Fibroblast of skin of scalp (primary cell): ENCODE results near the gene PHF11.

Experiments
- DNase-seq: peaks from one replicate; pipeline ENCODE4 v3.0.0-alpha.2; 2013

PHF11 gene

DNA sequence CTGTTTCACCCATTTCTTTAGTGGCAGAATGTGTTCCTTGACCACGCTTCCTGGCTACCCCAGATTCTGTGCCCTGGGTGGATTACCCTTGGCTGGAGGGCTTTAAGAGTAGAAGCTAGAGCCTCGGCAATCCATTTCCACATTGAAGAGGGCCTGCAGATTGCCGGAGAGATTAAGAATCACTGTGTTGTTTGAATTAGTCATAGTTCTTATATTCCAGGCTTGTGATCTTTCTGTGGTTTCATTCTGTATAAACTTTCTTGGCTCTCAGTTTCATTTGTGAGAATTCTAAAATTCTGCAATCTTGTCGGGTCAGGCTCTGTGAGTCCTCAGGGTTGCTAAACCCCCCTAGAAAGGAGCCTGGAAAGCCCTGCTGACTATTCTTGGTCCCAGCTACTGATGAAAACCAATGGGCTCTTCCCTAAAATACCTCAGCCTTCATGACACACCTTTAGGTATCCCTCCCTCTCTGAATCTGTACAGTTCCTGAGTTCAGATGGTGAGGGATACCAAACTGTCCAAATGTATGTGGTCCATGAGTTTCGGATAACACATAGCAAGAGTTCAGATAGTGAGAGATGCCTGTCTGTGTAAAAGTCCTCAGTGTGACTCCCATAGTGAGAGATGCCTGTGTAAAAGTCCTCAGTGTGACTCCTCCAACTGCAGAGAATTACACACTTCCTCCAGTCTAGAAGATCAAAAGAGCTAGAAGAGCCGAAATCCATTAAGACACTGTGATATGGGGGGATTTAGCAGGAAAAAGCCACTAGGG, 4.3 kb downstream of the PHF11 start:
- DNase-seq = peak; percentile 66

- DNase-seq = peak; percentile 43
These were observed 7.2 kb downstream of the PHF11 start for GRCh38 chr13:49502954-49503353.

DNA sequence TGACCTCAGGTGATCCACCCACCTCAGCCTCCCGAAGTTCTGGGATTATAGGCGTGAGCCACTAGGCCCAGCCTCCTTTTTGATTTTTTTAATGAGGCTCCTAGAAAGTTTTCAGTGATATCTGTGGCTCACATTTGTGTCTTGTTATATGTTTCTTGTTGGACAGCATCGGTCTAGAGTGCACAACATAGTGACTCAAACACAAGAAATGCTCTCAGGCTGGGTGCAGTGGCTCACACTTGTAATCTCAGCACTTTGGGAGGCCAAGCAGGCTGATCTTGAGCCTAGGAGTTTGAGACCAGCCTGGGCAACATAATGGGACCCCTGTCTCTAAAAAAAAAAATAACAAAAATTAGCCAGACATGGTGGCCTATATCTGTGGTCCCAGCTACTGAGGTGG, 8.2 kb downstream of the PHF11 start:
- DNase-seq = no peak

GRCh38 chr13:49512578-49512977, 16.8 kb downstream of the PHF11 start:
- DNase-seq = no peak

DNA sequence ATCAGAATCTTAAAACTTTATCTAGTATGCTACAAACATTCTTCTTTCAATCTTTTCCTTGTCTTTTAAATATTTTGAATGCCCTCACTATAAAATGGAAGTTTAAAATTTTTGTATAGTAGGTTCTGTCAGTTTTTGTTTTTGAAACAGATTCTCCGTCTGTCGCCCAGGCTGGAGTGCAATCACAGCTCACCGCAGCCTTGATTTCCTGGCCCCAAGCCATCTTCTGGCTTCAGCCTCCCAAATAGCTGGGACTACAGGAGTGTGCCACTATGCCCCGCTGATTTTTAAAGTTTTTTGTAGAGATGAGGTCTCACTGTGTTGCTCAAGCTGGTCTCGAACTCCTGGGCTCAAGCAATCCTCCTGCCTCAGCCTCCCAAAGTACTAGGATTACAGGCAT, 20.7 kb downstream of the PHF11 start:
- no peak for DNase-seq

DNA sequence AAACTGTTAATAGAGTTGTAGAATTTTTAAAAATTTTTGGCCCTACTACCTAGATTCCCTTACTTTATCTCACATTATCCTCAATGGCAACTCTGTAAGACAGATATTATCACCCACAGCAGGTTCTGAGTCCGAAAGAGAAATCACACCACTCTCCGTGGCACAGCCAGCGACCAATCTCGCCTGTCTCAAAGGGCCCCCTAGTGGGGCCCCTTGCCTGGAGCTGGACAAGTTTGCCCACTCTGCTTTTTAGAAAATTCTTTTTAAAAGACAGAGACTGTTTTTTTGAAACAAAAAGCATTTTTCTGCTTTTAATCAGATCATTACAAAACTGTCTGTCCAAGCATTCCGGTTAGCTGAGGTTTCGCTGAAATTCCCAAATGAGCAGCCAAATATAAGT, 21.7 kb downstream of the PHF11 start:
- DNase-seq = peak; percentile 24

DNA sequence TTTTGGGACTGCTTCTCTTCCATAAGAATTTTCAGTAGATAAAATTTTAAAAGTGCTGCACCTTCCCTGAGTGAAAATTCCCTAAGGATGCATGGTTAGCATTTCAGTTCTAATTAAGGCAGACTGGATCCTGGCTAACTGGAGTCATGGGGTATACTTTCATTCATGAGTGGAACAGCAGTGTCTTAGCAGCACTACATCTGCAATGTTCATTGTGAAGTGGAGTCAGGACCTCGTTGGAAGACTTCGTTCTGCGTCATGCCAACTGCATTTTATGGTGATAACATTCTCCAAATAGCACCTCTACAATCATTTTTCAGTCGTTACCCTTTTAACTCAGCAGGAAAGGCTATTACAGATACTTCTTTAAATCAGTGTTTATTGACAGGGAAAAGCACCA, 25.5 kb downstream of the PHF11 start:
- DNase-seq = no peak

DNA sequence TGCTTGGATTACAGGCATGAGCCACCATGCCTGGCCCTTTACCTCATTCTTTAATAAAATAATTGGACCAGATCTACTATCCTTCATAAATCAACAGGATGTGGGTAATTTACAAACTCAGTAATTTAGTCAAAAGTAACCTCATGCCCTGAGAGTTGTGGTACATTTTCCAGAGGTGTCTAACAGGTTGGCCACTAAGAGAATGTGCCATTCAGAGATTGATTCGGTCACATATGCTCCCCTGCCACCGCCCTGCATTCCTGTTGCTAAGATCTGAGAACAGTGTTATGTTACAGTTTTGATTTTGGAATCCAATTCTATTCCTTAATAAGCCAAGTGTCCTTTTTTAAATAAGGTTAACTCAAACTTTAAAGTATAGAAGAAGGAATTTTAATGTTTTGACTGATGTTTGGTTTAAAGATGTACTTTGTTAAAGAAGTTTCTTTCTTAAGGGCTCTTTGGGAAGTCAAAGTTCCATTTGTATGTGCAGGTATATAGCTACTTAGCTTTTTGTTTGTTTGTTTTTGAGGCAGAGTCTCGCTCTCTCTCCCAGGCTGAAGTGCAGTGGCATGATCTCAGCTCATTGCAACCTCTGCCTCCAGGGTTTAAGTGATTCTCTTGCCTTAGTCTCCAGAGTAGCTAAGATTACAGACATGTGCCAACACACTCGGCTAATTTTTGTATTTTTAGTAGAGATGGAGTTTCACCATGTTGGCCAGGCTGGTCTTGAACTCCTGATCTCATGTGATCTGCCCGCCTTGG, 29.2 kb downstream of the PHF11 start:
- no peak for DNase-seq

- DNase-seq = no peak
These were observed 31.4 kb downstream of the PHF11 start for GRCh38 chr13:49527123-49527522.

DNA sequence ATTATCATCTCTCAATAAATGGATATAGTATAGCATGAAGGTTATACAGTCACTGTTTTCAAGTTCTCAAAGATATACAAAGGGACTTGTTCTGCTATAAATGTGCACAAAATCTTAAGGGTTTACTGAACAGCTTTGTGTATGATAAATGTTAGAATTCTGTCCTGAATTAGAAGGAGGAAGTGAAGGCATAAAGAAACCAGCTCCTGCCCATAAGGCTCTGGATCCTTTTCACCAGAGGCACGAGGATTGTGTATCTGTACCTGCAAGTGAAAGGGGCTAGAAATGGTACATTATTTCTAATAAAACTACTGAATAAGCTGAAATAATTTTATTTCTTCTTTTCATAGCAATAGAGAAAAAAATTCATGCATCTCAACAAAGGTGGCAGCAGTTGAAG, 32.4 kb downstream of the PHF11 start:
- DNase-seq = no peak

DNA sequence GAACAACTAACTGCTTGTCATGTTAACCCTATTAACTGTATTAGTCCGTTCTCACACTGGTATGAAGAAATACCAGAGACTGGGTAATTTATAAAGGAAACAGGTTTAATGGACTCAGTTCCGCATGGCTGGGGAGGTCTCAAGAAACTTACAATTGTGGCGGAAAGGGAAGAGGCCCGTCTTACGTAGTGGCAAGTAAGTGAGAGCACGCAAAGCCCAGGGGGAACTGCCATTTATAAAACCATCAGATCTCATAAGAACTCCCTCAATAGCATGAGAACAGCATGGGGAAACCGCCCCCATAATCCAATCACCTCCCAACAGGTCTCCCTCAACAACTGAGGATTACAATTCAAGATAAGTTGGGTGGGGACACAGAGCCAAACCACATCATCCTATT, 34.7 kb downstream of the PHF11 start:
- DNase-seq = no peak

DNA sequence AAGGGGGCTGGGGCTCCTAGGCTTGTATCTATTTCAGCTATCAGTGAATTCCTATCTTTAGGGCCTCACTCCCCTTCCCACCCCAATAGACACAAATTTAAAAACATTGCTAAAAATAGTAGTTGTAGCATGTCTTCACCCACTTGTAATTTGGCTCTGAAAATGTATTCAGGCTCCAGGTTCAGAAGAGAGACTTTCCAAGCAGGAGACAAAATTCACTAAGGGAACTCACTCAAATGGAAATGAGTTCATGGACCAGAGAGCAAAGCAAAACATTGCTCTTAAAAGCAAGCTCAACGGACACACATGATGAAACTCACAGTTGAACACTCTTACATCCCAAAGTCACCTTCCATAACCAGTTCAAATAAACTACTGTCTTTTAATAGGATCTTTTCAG, 36.8 kb downstream of the PHF11 start:
- no peak for DNase-seq

DNA sequence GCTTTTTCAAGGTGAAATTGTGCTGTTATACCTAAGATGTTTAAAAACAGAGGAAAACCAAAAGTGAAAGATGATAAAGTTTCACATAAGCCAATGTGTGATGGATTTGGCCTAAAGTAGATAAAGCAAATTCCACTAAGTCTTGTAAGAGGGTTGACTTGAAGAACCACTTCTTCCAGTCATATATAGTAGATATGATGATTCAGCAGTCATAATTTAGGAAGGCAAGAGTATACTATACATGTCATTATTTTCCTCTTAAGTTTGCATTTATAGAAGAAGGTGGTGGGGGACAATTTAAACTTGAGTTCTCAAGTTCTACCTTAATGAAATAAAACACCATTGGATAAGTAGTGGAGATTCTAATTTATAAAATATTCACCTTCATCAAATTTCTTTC, 37.3 kb downstream of the PHF11 start:
- no peak for DNase-seq

DNA sequence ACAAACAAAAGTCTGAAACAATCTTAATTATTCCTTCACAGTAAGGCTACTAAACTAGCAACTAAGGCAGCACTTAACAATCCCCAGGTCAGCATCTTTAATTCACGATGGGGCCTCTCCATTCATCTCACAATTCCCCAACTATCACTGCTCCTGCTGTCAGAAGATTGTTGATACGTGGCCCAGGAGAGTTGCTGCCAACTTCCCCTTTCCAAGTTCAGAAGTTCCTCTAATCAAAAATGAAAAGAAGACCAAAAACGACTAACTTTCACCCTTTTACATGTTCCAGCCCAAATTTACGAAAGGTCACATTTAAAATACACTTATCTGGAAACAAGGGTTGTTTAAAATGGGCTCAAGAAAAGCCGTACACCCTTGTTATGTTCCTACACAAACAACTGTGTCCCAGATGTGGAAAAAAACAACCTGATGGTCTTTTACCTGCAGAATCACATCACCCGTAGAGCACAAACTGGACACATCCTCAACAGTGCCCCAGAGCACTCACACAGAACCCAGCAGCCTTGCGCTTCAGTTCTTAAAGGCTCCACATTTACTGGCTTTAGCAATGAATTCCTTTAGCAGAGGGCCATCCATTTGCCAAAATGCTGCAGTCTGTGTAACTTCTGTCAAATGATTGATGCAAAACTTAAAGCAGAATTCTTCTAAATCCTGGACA, 38.0 kb downstream of the PHF11 start:
- no peak for DNase-seq

- no peak for DNase-seq
These were observed 40.6 kb downstream of the PHF11 start for GRCh38 chr13:49536144-49536873.

DNA sequence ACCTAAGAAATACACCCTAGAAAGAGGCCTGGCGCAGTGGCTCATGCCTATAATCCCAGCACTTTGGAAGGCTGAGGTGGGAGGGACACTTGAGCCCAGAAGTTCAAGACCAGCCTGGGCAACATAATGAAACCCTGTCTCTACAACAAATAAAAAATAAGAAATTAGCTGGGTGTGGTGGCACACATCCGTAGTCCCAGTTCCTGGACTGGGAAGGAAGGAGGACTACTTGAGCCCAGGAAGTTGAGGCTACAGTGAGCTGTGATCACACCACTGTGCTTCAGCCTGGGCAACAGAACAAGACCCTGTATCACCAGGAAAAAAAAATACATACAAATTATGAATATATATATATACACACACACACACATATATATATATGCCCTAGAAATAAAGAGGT, 42.7 kb downstream of the PHF11 start:
- no peak for DNase-seq

DNA sequence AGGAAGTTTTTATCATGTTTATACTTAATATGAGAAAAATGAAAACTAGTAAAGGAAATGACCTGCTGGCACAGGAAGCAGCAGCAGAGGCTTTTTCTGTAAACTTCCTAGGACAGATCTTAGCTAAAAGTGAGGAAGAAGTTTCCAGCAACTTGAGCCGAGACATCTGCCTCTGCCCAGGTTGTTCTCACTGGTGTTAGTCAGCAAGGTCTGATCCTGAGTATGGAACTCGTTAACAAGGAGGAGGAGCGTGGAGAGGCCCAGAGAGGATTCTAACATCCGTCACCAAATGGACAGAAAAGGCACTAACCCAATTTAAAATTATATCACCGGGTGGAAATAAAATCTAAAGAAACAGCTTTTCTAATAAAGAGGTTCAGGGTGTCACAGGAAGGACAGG, 43.6 kb downstream of the PHF11 start:
- DNase-seq = no peak

DNA sequence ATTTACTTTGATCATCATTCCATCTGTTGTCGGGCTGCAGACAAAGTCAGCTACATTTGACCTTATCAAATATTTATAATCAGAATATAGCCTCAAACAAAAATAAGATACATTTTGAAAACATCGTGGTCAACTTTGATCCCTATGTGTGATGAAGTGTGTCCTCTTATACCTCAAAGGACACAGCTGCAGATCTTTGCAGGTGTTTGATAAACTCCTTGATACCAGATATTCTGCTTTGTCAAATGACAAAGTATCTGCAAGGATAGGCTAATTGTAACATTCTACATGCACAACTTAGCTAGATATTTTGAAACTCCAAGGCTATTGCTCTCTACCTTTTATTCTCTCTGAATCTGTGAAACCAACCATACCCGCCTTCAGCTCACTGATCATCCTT, 44.0 kb downstream of the PHF11 start:
- DNase-seq = no peak

DNA sequence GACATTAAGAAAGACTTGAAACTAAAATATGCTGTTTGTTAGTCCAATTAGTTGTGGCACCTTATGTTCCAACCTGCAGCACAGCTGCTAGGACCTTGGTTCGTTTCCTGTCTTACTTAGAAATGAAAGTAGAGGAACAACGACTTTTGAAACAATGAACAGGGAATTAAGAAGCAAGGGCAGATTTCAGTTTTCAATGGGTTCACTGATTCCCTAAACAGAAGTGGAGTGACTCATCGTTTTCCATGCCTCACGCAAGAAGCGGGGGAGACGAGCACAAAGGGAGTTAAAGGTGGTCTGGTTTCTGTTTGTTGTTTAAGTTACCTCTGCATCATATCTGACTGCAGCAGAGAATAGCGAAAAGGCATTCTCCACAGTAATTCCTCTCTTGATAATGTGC, 44.8 kb downstream of the PHF11 start:
- DNase-seq = no peak

DNA sequence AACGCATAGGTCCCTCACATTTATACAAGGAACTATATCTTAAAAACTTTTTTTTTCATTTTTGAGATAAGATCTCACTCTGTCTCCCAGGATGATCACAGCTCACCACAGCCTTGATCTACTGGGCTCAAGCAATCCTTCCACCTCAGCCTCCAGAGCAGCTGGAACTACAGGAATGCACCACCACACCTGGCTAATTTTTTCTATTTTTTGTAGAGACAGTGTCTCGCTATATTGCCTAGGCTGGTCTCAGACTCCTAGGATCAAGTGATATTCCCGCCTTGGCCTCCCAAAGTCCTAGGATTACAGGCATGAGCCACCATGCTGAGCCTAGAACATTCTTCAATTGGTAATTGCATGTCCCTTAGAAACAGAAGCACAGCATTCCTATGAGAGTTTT, 47.9 kb downstream of the PHF11 start:
- DNase-seq = no peak

DNA sequence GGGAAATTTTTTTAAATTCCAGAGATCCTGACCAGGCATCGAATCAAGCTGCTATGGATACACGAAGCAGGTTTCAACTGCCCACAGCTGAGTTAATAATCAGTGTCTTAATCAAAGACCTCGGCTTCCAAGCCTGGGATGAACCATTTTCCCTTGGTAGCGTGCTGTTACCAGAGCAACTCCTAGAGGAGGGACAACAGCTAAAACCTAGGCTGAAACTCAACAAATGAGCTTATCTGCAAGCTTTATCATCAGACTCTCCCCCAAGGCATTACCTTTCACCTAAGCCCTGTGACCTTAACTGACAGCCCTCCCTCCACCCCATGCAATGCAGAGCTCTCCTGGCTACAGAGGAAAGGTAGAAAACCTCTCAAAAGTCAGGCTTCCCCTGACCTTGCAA, 49.9 kb downstream of the PHF11 start:
- no peak for DNase-seq

DNA sequence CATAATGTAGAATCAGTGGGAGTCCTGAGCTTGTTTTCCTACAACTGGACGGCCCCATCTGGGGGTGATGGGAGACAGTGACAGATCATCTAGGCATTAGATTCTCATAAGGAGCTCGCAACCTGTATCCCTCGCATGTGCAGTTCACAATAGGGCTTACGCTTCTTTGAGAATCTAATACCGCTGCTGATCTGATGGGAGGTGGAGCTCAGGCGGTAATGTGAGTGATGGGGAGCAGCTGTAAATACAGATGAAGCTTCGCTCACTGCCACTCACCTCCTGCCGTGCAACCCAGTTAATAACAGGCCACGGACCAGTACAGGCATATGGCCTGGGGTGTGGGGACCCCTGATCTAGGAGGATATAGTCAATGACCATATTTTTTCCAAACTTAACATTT, 50.8 kb downstream of the PHF11 start:
- DNase-seq = no peak

DNA sequence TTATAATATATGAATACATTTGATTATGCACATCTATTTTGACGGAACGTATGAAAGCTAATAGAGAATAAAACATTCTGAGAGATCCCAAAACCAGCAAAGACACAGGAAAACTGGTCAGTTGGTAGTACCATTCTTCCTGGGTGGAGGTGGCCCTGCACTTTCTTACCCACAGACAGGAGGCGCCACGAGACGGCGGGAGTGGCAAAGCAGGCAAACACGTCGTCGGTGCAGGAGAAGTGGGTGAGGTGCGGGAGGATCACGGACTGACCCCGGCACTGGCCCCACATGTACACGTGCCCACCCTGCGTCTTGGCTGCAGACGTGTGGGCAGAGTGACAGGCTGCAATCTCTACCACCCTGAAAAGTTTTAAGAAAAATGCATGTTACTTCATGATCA, 53.5 kb downstream of the PHF11 start:
- no peak for DNase-seq
